Natural killer cell (primary cell): ENCODE data around the gene FAM222B. TPM values are rescaled to one million over a fixed set of nuclear protein-coding genes. Genes with fewer than 3 reads are reported as not detected.

Source experiments
- ATAC-seq, 3 donors: fragments of 150-1000 bp in 2 of 3; fragments of 200-7000 bp in 1 of 3; cut with Tn5 transposase; 1 replicate in 1 of 3; 2 replicates in 2 of 3; pipeline ENCODE4 v1.10.0; 2021; ENCODE audit warnings: mild to moderate bottlenecking in 2 of 3, moderate library complexity in 2 of 3
- DNase-seq, 2 donors: peaks; one replicate each; pipeline versions ENCODE4 v3.0.0 to v3.0.0-alpha.2; 2013 to 2021; ENCODE audit warnings: mixed read lengths in 1 of 2
- H3K27ac ChIP-seq: one replicate; pipeline ENCODE4 v1.5.1; 2013; ENCODE audit warnings: mild to moderate bottlenecking, low read length
- H3K27me3 ChIP-seq: one replicate; pipeline ENCODE4 v1.6.1; 2013; ENCODE audit warnings: low read length; ENCODE audit not compliant: control insufficient read depth, insufficient read depth
- H3K36me3 ChIP-seq: one replicate; pipeline ENCODE4 v1.6.1; 2013; ENCODE audit warnings: low read length; ENCODE audit not compliant: control insufficient read depth, insufficient read depth
- H3K4me1 ChIP-seq: one replicate; pipeline ENCODE4 v1.6.1; 2013; ENCODE audit warnings: low read length; ENCODE audit not compliant: control insufficient read depth, insufficient read depth
- H3K4me3 ChIP-seq: one replicate; pipeline ENCODE4 v1.5.1; 2013; ENCODE audit warnings: low read length
- H3K9me3 ChIP-seq: one replicate; pipeline ENCODE4 v1.6.1; 2013; ENCODE audit warnings: low read length; ENCODE audit not compliant: control insufficient read depth, insufficient read depth
- H3K27ac Mint-ChIP-seq, 2 donors: one replicate each; pipeline ENCODE4 v1.8.0; 2022; ENCODE audit warnings: mild to moderate bottlenecking in 2 of 2, mixed read lengths in 2 of 2, moderate library complexity in 1 of 2
- H3K27me3 Mint-ChIP-seq, 2 donors: one replicate each; pipeline ENCODE4 v1.8.0; 2022; ENCODE audit warnings: low read depth in 2 of 2, mixed read lengths in 2 of 2
- H3K36me3 Mint-ChIP-seq: one replicate; pipeline ENCODE4 v1.8.0; 2022; ENCODE audit warnings: mixed read lengths
- H3K4me1 Mint-ChIP-seq, 2 donors: one replicate each; pipeline ENCODE4 v1.8.0; 2022; ENCODE audit warnings: mixed read lengths in 2 of 2
- H3K4me3 Mint-ChIP-seq: one replicate; pipeline ENCODE4 v1.8.0; 2022; ENCODE audit warnings: mild to moderate bottlenecking, moderate library complexity, mixed read lengths
- H3K9me3 Mint-ChIP-seq, 2 donors: one replicate each; pipeline ENCODE4 v1.8.0; 2022; ENCODE audit warnings: mixed read lengths in 2 of 2
- WGBS: methylation state at CpG from one replicate; pipeline ENCODE4 v1.1.7; 2013; ENCODE audit warnings: missing lambda C conversion rate; ENCODE audit not compliant: insufficient coverage; 5-methylcytosine and 5-hydroxymethylcytosine counted together
- intact Hi-C: fragments of 100-400 bp; cut with micrococcal nuclease; formaldehyde crosslinking; loops from one replicate; pipeline ENCODE4 v1.14.2; 2022
- total RNA-seq, 4 donors: library from RNA; stranded (reverse); fragments of 120-200 nt in 1 of 4; gene quantifications; one replicate each; pipeline versions ENCODE4 v1.2.3 to v1.2.4, GENCODE V29; 2013 to 2022
- TF ChIP-seq, protein P1 (sequence below): fragments of 200-600 bp; IDR thresholded peaks from one replicate; pipeline ENCODE4 v1.8.0; 2022; ENCODE audit warnings: antibody characterized with exemption

Gene FAM222B
- total RNA-seq, 3 donors from 2014 or later (not counting 1 experiment from before 2014, with no cell fraction given): 16.9 to 26.0 (median 20.0) TPM

DNA sequence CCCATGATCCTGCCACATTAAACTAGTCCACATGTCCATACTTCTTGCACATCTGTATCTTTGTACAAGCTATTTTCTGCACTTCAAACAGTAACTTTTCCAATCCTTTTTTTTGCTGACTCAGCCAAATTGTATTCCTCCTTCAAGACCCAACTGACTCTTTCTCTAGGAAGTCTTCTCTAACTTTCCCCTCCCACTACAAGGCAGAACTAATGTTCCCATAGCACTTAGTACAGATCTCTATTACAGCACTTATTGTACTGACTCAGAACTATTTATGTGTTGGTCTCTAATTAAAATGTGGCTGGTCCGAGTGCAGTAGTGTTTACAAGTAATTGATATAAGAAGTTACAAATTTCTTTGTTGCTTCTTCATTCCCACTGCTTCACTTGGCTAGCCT, 8.2 kb downstream of the FAM222B start:
- no peaks in the 10 kb centered on the region for H3K4me1 ChIP-seq
- Mint-ChIP-seq H3K36me3 (no peaks in the 10 kb centered on the region), H3K4me1 (peaks cover 0 to 18% of the 10 kb centered on the region in 2 donors), H3K27me3 (no peaks in the 10 kb centered on the region), H3K9me3 (no peaks in the 10 kb centered on the region), H3K4me3 (no peak overlapping the region), H3K27ac (no peak overlapping the region)
- TF ChIP-seq, protein P1, sequence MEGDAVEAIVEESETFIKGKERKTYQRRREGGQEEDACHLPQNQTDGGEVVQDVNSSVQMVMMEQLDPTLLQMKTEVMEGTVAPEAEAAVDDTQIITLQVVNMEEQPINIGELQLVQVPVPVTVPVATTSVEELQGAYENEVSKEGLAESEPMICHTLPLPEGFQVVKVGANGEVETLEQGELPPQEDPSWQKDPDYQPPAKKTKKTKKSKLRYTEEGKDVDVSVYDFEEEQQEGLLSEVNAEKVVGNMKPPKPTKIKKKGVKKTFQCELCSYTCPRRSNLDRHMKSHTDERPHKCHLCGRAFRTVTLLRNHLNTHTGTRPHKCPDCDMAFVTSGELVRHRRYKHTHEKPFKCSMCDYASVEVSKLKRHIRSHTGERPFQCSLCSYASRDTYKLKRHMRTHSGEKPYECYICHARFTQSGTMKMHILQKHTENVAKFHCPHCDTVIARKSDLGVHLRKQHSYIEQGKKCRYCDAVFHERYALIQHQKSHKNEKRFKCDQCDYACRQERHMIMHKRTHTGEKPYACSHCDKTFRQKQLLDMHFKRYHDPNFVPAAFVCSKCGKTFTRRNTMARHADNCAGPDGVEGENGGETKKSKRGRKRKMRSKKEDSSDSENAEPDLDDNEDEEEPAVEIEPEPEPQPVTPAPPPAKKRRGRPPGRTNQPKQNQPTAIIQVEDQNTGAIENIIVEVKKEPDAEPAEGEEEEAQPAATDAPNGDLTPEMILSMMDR: no peak
- no peaks in the 10 kb centered on the region for H3K27me3 ChIP-seq
- ATAC-seq (no peak), DNase-seq (no peak)
- 100% methylated on average over 1 of the region's 1 CpG for WGBS
- H3K4me3 ChIP-seq: no peak overlapping the region
- no peak overlapping the region for H3K27ac ChIP-seq
- no peaks in the 10 kb centered on the region for H3K9me3 ChIP-seq
- H3K36me3 ChIP-seq: no peaks in the 10 kb centered on the region
- intact Hi-C loops: no loop called here

DNA sequence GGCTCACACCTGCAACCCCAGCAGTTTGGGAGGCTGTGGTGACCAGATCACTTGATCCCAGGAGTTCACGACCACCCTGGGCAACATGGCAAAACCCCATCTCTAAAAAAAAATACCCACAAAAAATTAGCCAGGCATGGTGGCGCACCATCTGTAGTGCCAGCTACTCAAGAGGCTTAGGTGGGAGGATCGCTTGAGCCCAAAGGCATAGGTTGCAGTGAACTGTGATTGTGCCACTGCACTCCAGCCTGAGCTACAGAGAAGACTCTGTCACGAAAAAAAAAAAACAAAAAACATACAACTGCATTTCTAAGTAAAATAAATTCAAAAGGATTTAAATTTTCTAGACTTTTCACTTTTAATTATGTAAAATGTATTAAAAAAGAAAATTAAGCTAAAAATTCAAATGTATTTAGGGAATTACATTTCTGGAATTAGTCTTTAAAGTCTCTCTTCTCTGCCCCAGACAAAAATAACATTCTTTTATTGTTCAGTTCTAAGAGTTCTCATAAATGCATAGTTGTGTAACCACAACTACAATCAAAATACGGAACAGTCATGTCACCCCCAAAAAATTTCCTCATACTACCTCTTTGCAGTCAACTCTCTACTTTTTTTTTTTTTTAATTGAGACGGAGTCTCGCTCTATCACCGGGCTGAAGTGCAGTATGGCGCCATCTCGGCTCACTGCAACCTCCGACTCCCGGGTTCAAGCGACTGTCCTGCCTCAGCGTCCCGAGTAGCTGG, 14.1 kb downstream of the FAM222B start:
- no peaks in the 10 kb centered on the region for H3K36me3 ChIP-seq
- H3K9me3 ChIP-seq: no peaks in the 10 kb centered on the region
- no peaks in the 10 kb centered on the region for H3K9me3 Mint-ChIP-seq
- H3K27ac ChIP-seq: no peak overlapping the region
- TF ChIP-seq, protein P1: no peak
- no peak overlapping the region for H3K4me3 ChIP-seq
- H3K4me3 Mint-ChIP-seq: no peak overlapping the region
- no peaks in the 10 kb centered on the region for H3K36me3 Mint-ChIP-seq
- no peak overlapping the region for H3K27ac Mint-ChIP-seq
- intact Hi-C loops: no loop called here
- H3K4me1 ChIP-seq: no peaks in the 10 kb centered on the region
- H3K4me1 Mint-ChIP-seq: peaks cover 6 to 24% of the 10 kb centered on the region in 2 donors
- H3K27me3 ChIP-seq: no peaks in the 10 kb centered on the region
- 94% methylated on average over 14 of the region's 15 CpGs for WGBS
- no peaks in the 10 kb centered on the region for H3K27me3 Mint-ChIP-seq
- DNase-seq (no peak), ATAC-seq (no peak)

DNA sequence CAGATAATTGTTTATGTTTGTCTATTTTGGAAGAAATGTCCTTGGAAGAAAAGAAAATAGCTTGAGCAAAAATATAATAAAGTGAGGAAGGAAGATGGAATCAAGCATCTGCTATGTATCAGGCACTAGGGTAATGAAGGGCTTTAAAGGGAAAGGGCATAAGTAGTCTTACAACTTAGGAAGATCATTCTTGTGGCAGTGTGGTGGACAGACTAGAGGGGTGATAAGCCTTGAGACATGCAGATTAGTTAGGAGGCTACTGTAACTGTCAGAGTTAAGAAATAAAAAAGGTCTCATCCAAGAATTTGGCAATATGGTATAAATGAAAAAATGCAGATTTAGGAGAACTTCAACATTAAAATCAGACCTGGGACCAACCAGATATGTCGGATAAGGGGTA, 14.9 kb downstream of the FAM222B start:
- DNase-seq (no peak), ATAC-seq (no peak)
- peaks cover 6 to 27% of the 10 kb centered on the region in 2 donors for H3K4me1 Mint-ChIP-seq
- H3K9me3 Mint-ChIP-seq: no peaks in the 10 kb centered on the region
- Histone ChIP-seq H3K4me1 (no peaks in the 10 kb centered on the region), H3K9me3 (no peaks in the 10 kb centered on the region), H3K27ac (no peak overlapping the region), H3K4me3 (no peak overlapping the region), H3K36me3 (no peaks in the 10 kb centered on the region), H3K27me3 (no peaks in the 10 kb centered on the region)
- TF ChIP-seq, protein P1: no peak
- intact Hi-C loops: no loop called here
- no peak overlapping the region for H3K4me3 Mint-ChIP-seq
- no CpG with 5 or more reads among the region's 1 CpG for WGBS
- no peaks in the 10 kb centered on the region for H3K27me3 Mint-ChIP-seq
- peak overlapping the region in 1 of 2 donors; percentile 6 for H3K27ac Mint-ChIP-seq
- no peaks in the 10 kb centered on the region for H3K36me3 Mint-ChIP-seq

DNA sequence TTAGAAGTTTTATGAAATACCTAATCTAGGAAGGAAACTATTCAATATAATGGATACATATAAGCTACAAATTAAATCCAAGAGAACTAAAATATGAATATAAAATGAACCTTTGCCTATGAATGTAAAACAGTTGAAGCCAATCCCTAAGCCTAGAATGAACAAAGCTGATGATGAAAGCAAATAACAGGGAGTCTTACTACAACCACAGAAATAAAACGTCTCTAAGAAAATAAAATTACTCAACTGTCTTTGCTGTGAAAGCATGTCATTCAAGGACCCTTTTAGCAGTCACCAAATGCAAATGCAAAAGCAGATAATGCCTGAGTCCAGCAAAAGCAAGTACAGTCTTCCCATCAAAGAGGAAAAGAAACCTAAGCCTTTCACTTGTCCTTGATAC, 23.0 kb downstream of the FAM222B start:
- intact Hi-C loops: loop anchor here (10.0 kb wide), 1 partner anchor 55 kb away; no protein-coding TSS in a partner anchor
- Mint-ChIP-seq H3K9me3 (no peaks in the 10 kb centered on the region), H3K27me3 (no peaks in the 10 kb centered on the region), H3K4me1 (peaks cover 11 to 17% of the 10 kb centered on the region in 2 donors), H3K36me3 (no peaks in the 10 kb centered on the region), H3K4me3 (no peak overlapping the region), H3K27ac (no peak overlapping the region)
- no peak overlapping the region for H3K4me3 ChIP-seq
- TF ChIP-seq, protein P1: no peak
- DNase-seq (no peak), ATAC-seq (no peak)
- 50% methylated on average over 1 of the region's 1 CpG for WGBS
- no peaks in the 10 kb centered on the region for H3K27me3 ChIP-seq
- H3K4me1 ChIP-seq: no peaks in the 10 kb centered on the region
- no peak overlapping the region for H3K27ac ChIP-seq
- H3K36me3 ChIP-seq: no peaks in the 10 kb centered on the region
- no peaks in the 10 kb centered on the region for H3K9me3 ChIP-seq
